ENCODE data around the gene ATP8B3.

ATP8B3 gene

GRCh38 chr19:1840541-1841115 is 28.6 kb upstream of the ATP8B3 start:
- TF ChIP-seq CTCF (IDR thresholded peaks at IDR 0.05; ENCODE audit: control insufficient read depth, extremely low read depth, insufficient read depth), result no peak

DNA sequence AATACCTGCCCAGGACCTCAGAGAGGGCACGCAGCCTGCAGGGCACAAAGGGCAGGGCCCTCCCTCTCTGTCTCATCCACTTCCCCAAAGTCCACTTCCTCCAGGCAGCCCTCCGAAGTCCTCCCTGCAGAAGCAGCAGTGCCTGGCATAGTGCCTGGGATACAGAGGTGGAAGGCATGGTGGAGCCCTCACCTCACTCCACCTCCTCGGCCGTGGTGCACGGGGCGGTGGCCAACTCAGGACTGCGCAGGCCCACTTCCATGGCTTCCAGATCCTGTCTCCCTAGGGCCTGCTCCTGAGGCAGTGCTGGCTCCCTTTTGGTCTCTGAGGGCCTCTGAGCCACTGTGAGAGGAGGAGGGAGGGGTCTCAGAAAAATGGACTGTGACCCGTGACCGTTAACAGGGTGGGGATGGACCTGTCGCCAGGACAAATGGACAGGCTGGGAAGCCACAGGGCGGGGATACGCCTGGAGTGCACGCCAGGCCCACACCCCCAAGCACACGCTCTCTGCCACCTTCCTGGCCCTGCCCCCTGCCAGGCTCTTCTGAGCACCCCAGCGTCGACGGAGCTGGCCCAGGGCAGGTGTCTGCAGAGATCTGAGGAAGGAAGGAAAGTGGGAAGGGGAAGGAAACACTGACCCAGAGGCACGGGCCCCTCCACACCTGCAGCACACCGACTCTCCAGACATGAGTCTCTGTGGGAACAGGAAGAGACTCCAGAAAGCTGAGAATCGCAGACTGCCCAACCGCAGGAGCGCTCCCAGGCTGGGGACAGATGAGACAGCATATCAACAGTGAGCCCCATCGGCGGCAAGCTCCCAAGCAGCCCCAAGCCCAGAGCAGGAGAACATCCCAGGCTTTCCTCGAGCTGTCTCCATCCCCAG is 27.8 kb upstream of the ATP8B3 start:
- no peak for TF ChIP-seq CTCF (IDR thresholded peaks at IDR 0.05; ENCODE audit: control insufficient read depth, extremely low read depth, insufficient read depth)
- DNase-seq (ENCODE audit: low read depth), result no peak
- no peak overlapping the region for H3K4me3 ChIP-seq (ENCODE audit: low read depth, low read length)

More at GRCh38 chr19:1840541-1841115, 28.6 kb upstream of the ATP8B3 start:
- no peak overlapping the region for H3K4me3 ChIP-seq (ENCODE audit: low read depth, low read length)
- no peak for DNase-seq (ENCODE audit: low read depth)

DNA sequence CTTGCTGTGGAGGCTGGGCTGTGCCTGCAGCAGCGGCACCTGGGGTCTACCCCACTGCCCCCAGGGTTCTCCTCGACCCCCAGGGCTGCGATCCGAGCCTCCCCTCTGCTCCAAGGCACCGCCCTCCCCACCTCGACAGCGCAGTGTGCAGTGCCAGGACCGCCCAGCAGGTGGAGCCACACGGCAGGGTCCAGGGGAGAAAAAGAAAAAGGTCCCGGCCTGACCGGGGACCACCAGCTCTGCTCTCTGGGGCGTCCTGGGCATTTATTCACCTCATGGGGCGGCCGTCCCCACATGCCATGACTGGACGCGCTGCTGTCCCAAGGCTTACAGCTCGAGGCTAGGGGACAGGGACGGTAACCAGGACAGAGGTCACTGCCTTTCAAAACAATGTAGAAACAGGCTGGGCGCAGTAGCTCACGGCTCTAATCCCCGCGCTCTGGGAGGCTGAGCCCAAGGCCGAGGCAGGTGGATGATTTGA is 25.6 kb upstream of the ATP8B3 start:
- H3K4me3 ChIP-seq (ENCODE audit: low read depth, low read length), result no peak overlapping the region
- no peak for DNase-seq (ENCODE audit: low read depth)
- TF ChIP-seq CTCF (IDR thresholded peaks at IDR 0.05; ENCODE audit: control insufficient read depth, extremely low read depth, insufficient read depth), result peak; percentile 96

- no peak overlapping the region for H3K4me3 ChIP-seq (ENCODE audit: low read depth, low read length)
- no peak for TF ChIP-seq CTCF (IDR thresholded peaks at IDR 0.05; ENCODE audit: control insufficient read depth, extremely low read depth, insufficient read depth)
- no peak for DNase-seq (ENCODE audit: low read depth)
These were observed 25.1 kb upstream of the ATP8B3 start for GRCh38 chr19:1837222-1837565.

DNA sequence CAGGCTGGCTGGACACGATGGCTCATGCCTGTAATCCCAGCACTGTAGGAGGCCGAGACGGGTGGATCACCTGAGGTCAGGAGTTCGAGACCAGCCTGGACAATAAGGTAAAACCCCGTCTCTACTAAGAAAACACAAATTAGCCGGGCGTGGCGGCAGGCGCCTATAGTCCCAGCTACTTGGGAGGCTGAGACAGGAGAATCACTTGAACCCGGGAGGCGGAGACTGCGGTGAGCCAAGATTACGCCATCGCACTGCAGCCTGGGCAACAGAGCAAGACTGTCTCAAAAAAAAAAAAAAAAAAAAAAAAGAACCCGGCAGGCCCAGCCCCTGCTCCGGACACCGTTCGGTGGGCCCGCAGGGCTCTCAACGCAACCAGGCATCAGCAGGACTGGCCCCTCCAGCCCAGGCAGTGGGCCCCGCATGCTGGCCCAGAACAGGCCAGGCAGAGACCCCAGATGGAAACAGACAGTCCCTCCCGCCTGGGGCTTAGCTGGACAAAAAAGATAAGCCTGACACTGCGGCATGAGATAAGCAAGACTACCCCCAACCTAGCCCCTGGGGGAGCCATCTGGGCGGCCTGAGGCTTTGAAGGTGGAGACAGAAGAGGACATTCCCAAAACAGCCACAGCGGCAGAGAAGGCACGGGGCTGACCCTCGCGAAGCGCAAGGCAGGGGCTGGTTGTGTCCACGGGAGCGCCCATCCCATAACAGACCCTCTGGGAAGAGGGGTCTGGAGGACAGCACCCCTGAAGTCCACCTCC is 24.6 kb upstream of the ATP8B3 start:
- TF ChIP-seq CTCF (IDR thresholded peaks at IDR 0.05; ENCODE audit: control insufficient read depth, extremely low read depth, insufficient read depth), result no peak
- DNase-seq (ENCODE audit: low read depth), result no peak
- no peak overlapping the region for H3K4me3 ChIP-seq (ENCODE audit: low read depth, low read length)

- DNase-seq (ENCODE audit: low read depth), result no peak
These were observed 21.5 kb upstream of the ATP8B3 start for GRCh38 chr19:1833540-1833939.

More at GRCh38 chr19:1833540-1833939, 21.5 kb upstream of the ATP8B3 start:
- H3K4me3 ChIP-seq (ENCODE audit: low read depth, low read length), result no peak overlapping the region
- no peak for TF ChIP-seq CTCF (IDR thresholded peaks at IDR 0.05; ENCODE audit: control insufficient read depth, extremely low read depth, insufficient read depth)
